ENCODE data around the gene DAGLA.
A peak's percentile ranks its signal among the peaks of the same experiment; 100 is the strongest.

The DAGLA gene

DNA sequence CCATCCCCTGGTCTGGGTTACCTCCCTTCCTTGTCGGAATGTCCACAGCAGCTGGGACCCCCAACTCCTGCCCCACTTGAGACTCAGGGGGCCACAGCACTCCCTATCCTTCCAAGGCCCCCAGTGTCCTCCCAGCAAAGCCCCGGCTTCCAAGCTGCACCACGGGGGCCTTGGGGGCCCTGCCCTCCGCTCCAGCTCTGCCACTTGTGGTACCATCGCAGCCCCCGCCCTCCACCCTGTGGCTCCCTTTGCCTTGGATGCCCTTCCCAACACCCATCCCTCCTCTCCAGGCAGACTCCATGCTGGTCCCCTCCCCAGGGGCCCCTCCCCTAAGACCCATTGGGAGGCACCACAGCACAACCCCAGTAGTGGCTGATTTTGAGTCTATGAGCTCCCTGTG is 94.9 kb downstream of the DAGLA start:
- Mint-ChIP-seq H3K36me3 (no peaks in the 10 kb centered on the region), H3K27ac (no peak overlapping the region), H3K27me3 (peaks cover 14% of the 10 kb centered on the region), H3K9me3 (no peaks in the 10 kb centered on the region), H3K4me1 (peaks cover 4% of the 10 kb centered on the region), H3K4me3 (no peak overlapping the region)
- ATAC-seq (ENCODE audit: low read depth) (no peak), DNase-seq (ENCODE audit: low spot score in 2 of 2) (no peak)

GRCh38 chr11:61775606-61776554 is 95.7 kb downstream of the DAGLA start:
- DNase-seq (ENCODE audit: low spot score in 2 of 2): no peak
- Mint-ChIP-seq H3K36me3 (no peaks in the 10 kb centered on the region), H3K4me1 (peaks cover 4% of the 10 kb centered on the region), H3K27ac (no peak overlapping the region), H3K4me3 (peak overlapping the region; percentile 17), H3K27me3 (peaks cover 14% of the 10 kb centered on the region), H3K9me3 (no peaks in the 10 kb centered on the region)
- ATAC-seq (ENCODE audit: low read depth): no peak

GRCh38 chr11:61776561-61777075 is 96.4 kb downstream of the DAGLA start:
- no peak overlapping the region for H3K27ac Mint-ChIP-seq
- peaks cover 2% of the 10 kb centered on the region for H3K4me1 Mint-ChIP-seq
- peaks cover 14% of the 10 kb centered on the region for H3K27me3 Mint-ChIP-seq
- no peaks in the 10 kb centered on the region for H3K36me3 Mint-ChIP-seq
- H3K4me3 Mint-ChIP-seq: peak overlapping the region; percentile 53
- no peaks in the 10 kb centered on the region for H3K9me3 Mint-ChIP-seq
- ATAC-seq (ENCODE audit: low read depth) (peak; percentile 70), DNase-seq (ENCODE audit: low spot score in 2 of 2) (peak; percentile 41 to 57)

DNA sequence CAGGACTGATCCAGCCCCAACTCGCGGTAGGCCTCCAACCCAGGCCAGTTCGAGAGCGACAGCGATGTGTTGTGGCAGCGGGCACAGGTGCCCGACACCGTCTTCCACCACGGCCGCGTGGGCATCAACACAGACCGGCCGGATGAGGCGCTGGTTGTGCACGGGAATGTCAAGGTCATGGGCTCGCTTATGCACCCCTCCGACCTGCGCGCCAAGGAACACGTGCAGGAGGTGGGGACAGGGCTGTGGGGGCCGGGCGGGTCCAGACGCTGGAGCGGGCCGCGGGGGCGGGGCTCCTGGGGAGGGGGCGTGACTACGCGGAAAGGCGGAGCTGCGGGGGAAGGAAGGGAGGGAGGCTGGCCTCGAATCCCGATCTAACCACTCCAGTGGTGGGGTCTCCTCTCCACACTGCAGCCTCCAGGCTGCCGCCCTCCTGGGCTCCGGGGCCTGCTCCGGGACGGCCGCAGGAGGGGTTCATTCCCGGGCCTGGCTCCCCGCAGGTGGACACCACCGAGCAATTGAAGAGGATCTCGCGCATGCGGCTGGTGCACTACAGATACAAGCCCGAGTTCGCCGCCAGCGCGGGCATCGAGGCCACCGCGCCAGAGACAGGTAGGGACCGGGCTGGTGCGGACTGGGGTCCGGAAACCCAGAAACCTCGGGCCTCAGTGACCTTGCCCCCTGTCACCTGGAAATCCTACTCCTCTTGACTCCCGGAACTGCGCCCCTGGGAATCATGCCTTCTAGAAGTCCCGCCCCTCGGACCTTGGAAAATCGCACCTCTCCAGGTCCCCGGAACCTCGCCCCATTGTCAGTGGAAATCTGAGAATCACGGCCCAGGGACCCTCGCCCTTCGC is 97.3 kb downstream of the DAGLA start:
- ATAC-seq (ENCODE audit: low read depth) (peak; percentile 71), DNase-seq (ENCODE audit: low spot score in 2 of 2) (peak; percentile 40 to 43)
- peaks cover 2% of the 10 kb centered on the region for H3K4me1 Mint-ChIP-seq
- H3K4me3 Mint-ChIP-seq: peak overlapping the region; percentile 57
- peaks cover 14% of the 10 kb centered on the region for H3K27me3 Mint-ChIP-seq
- no peaks in the 10 kb centered on the region for H3K36me3 Mint-ChIP-seq
- no peaks in the 10 kb centered on the region for H3K9me3 Mint-ChIP-seq
- no peak overlapping the region for H3K27ac Mint-ChIP-seq

DNA sequence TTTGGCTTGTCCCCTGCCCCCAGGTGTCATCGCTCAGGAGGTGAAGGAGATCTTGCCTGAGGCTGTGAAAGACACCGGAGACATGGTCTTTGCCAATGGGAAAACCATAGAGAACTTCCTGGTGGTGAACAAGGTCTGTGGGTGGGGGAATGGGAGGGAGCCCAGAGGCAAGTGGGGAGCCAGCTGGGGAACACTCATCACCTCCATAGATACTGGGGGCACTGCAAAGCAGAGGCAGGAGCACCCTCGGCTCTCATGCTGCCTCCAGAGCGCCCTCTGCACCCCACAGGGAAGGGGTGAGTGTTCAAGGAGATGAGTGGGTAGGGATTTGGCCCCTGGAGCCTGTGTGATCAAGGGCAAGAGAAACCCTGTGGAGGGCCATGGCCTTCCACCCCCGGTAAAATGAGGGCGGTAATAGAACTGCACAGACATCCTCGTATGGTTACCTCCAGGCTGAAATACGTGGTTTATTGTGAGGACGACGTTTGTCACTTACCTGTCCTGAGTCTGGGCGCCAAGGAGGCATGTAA is 98.2 kb downstream of the DAGLA start:
- Mint-ChIP-seq H3K4me3 (no peak overlapping the region), H3K4me1 (peaks cover 2% of the 10 kb centered on the region), H3K27ac (no peak overlapping the region), H3K27me3 (peaks cover 13% of the 10 kb centered on the region), H3K36me3 (no peaks in the 10 kb centered on the region), H3K9me3 (no peaks in the 10 kb centered on the region)
- no peak for DNase-seq (ENCODE audit: low spot score in 2 of 2)
- ATAC-seq (ENCODE audit: low read depth): no peak

DNA sequence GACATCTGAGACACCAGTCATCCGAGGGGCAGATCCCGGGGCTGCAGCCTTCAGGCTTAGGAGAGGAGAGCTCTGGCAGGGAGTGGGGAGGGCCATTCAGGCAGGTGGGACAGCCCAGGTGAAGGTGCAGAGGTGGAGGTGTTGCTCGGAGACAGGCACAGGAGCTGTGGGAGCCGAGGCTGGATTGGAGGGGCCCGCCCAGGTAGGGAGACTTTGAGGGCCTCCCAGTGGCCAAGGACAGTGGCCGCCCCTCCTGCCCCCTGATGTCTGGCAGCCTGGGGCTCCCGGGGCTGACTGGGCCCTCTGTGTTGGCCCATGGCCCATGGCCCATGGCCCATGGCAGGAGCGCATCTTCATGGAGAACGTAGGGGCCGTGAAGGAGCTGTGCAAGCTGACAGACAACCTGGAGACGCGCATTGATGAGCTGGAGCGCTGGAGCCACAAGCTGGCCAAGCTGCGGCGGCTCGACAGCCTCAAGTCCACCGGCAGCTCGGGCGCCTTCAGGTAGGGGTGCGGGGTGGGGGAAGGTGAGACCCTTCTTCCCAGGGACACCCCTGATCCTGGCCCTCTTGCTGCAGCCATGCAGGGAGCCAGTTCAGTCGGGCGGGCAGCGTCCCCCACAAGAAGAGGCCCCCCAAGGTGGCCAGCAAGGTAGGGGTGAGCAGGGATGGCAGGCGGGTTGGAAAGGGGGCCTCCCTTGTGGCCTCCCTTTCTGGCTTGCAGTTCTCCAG is 98.9 kb downstream of the DAGLA start:
- Mint-ChIP-seq H3K27me3 (peaks cover 13% of the 10 kb centered on the region), H3K9me3 (no peaks in the 10 kb centered on the region), H3K27ac (no peak overlapping the region), H3K4me3 (no peak overlapping the region), H3K4me1 (peaks cover 2% of the 10 kb centered on the region), H3K36me3 (peaks cover 3% of the 10 kb centered on the region)
- ATAC-seq (ENCODE audit: low read depth) (no peak), DNase-seq (ENCODE audit: low spot score in 2 of 2) (no peak)

- DNase-seq (ENCODE audit: low spot score in 2 of 2) (no peak), ATAC-seq (ENCODE audit: low read depth) (no peak)
- Mint-ChIP-seq H3K9me3 (no peaks in the 10 kb centered on the region), H3K4me3 (no peak overlapping the region), H3K27me3 (peaks cover 10% of the 10 kb centered on the region), H3K4me1 (peaks cover 2% of the 10 kb centered on the region), H3K36me3 (peaks cover 6% of the 10 kb centered on the region), H3K27ac (no peak overlapping the region)
Observed at GRCh38 chr11:61779666-61780525, 99.7 kb downstream of the DAGLA start.

DNA sequence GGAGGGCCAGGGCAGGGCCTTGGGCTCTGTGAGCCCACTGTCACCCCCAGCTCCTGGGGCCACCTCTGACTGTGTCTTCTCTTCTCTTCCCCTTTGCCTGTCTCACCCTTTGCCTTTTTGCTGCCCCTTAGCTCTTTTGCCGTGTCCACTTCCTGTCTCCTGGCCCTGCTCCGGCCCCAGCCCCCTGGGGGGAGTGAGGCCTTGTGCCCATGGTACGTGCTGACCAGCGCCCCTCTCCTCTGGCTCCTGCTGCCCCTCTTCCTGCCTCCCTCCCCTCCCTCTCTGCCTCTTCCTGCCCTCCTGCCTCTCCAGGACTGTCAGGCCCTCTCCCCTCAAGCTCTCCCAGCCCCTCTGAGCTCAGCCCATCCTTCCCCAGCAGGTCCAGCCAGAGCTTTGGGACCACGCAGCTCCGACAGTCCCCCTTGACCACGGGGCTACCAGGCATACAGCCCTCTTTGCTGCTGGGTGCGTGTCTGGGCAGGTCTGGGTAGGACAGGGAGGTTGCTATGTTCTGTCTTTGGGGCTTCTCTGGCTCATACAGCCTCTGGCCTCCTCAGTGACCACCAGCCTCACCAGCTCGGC is 100.5 kb downstream of the DAGLA start:
- H3K27ac Mint-ChIP-seq: no peak overlapping the region
- H3K4me3 Mint-ChIP-seq: no peak overlapping the region
- DNase-seq (ENCODE audit: low spot score in 2 of 2) (no peak), ATAC-seq (ENCODE audit: low read depth) (no peak)
- no peaks in the 10 kb centered on the region for H3K9me3 Mint-ChIP-seq
- H3K36me3 Mint-ChIP-seq: peaks cover 8% of the 10 kb centered on the region
- peaks cover 2% of the 10 kb centered on the region for H3K4me1 Mint-ChIP-seq
- peaks cover 7% of the 10 kb centered on the region for H3K27me3 Mint-ChIP-seq

- ATAC-seq (ENCODE audit: low read depth): no peak
- Mint-ChIP-seq H3K9me3 (no peaks in the 10 kb centered on the region), H3K36me3 (peaks cover 8% of the 10 kb centered on the region), H3K4me3 (no peak overlapping the region), H3K4me1 (peaks cover 5% of the 10 kb centered on the region), H3K27ac (no peak overlapping the region), H3K27me3 (peaks cover 7% of the 10 kb centered on the region)
- DNase-seq (ENCODE audit: low spot score in 2 of 2): no peak
Observed at GRCh38 chr11:61781585-61781984, 101.4 kb downstream of the DAGLA start.

DNA sequence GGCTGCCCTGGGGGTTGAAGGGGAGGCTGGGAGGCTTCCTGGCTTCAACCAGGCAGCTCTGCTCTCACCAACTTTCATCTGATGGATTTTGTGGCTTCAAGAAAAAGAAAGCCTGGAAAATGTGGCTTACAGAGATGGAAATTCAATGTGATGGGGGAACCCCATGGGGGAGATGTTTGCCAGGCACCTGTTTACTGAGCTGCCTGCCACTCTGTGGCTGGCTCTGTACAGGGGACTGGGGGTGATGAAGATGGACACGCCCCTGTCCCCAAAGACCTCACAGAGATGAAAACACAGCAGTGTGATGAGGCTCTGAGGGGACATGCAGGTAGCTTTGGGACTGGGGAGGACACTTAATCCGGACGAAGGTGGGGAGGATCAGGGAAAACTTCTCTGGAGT is 102.1 kb downstream of the DAGLA start:
- peaks cover 8% of the 10 kb centered on the region for H3K36me3 Mint-ChIP-seq
- H3K27ac Mint-ChIP-seq: no peak overlapping the region
- peaks cover 7% of the 10 kb centered on the region for H3K27me3 Mint-ChIP-seq
- H3K9me3 Mint-ChIP-seq: no peaks in the 10 kb centered on the region
- peaks cover 4% of the 10 kb centered on the region for H3K4me1 Mint-ChIP-seq
- ATAC-seq (ENCODE audit: low read depth): no peak
- H3K4me3 Mint-ChIP-seq: no peak overlapping the region
- no peak for DNase-seq (ENCODE audit: low spot score in 2 of 2)

GRCh38 chr11:61782841-61783240 is 102.7 kb downstream of the DAGLA start:
- Mint-ChIP-seq H3K36me3 (peaks cover 8% of the 10 kb centered on the region), H3K27ac (no peak overlapping the region), H3K4me1 (peaks cover 4% of the 10 kb centered on the region), H3K4me3 (no peak overlapping the region), H3K9me3 (no peaks in the 10 kb centered on the region), H3K27me3 (peaks cover 6% of the 10 kb centered on the region)
- DNase-seq (ENCODE audit: low spot score in 2 of 2) (no peak), ATAC-seq (ENCODE audit: low read depth) (no peak)

GRCh38 chr11:61783717-61784505 is 103.7 kb downstream of the DAGLA start:
- peaks cover 14% of the 10 kb centered on the region for H3K36me3 Mint-ChIP-seq
- DNase-seq (ENCODE audit: low spot score in 2 of 2) (no peak), ATAC-seq (ENCODE audit: low read depth) (no peak)
- no peaks in the 10 kb centered on the region for H3K9me3 Mint-ChIP-seq
- H3K4me3 Mint-ChIP-seq: no peak overlapping the region
- H3K4me1 Mint-ChIP-seq: peaks cover 7% of the 10 kb centered on the region
- no peak overlapping the region for H3K27ac Mint-ChIP-seq
- no peaks in the 10 kb centered on the region for H3K27me3 Mint-ChIP-seq
